Amniotic epithelial cell (primary cell): Measurements from ENCODE around the gene ZBTB16.
A peak's percentile ranks its signal among the peaks of the same experiment; 100 is the strongest.

Source experiments
- DNase-seq: peaks from one replicate; pipeline ENCODE4 v3.0.0-alpha.2; 2010; ENCODE audit warnings: low read depth

ZBTB16 gene

GRCh38 chr11:114213622-114214021 lies 154.1 kb downstream of the ZBTB16 start:
- DNase-seq: no peak

- no peak for DNase-seq
Observed at GRCh38 chr11:114215428-114215827, 155.9 kb downstream of the ZBTB16 start.

GRCh38 chr11:114215871-114216795 lies 156.6 kb downstream of the ZBTB16 start:
- peak; percentile 97 for DNase-seq

GRCh38 chr11:114216796-114217180 lies 157.3 kb downstream of the ZBTB16 start:
- no peak for DNase-seq

- no peak for DNase-seq
Observed at GRCh38 chr11:114218508-114218907, 159.0 kb downstream of the ZBTB16 start.

GRCh38 chr11:114219559-114220349 lies 160.2 kb downstream of the ZBTB16 start:
- peak; percentile 98 for DNase-seq

- DNase-seq: no peak
Observed at GRCh38 chr11:114221037-114221436, 161.5 kb downstream of the ZBTB16 start.

GRCh38 chr11:114225661-114226060 lies 166.2 kb downstream of the ZBTB16 start:
- DNase-seq: no peak

- DNase-seq: no peak
Observed at GRCh38 chr11:114226356-114226755, 166.8 kb downstream of the ZBTB16 start.

GRCh38 chr11:114228435-114229411 lies 169.2 kb downstream of the ZBTB16 start:
- DNase-seq: no peak

GRCh38 chr11:114230031-114230704 lies 170.7 kb downstream of the ZBTB16 start:
- DNase-seq: no peak

- no peak for DNase-seq
Observed at GRCh38 chr11:114232400-114233059, 173.0 kb downstream of the ZBTB16 start.

- DNase-seq: peak; percentile 62
Observed at GRCh38 chr11:114233755-114234154, 174.2 kb downstream of the ZBTB16 start.

- DNase-seq: peak; percentile 73
Observed at GRCh38 chr11:114236829-114237228, 177.3 kb downstream of the ZBTB16 start.

GRCh38 chr11:114237321-114238280 lies 178.1 kb downstream of the ZBTB16 start:
- peak; percentile 30 for DNase-seq

GRCh38 chr11:114239753-114240161 lies 180.2 kb downstream of the ZBTB16 start:
- no peak for DNase-seq

- DNase-seq: no peak
Observed at GRCh38 chr11:114242032-114242431, 182.5 kb downstream of the ZBTB16 start.

- no peak for DNase-seq
Observed at GRCh38 chr11:114243461-114244372, 184.2 kb downstream of the ZBTB16 start.
